Panc1 (cell line): ENCODE results near the gene FOSL2. TPM values are rescaled to one million over a fixed set of nuclear protein-coding genes. Genes with fewer than 3 reads are reported as not detected.

Experiments used
- ATAC-seq: fragments of 200-7000 bp; cut with Tn5 transposase; 2 replicates; pipeline ENCODE4 v1.9.1; 2020; ENCODE audit warnings: mild to moderate bottlenecking, moderate library complexity
- BruUV-seq: library from RNA; stranded (reverse); fragments of 400-500 nt; replicated peaks from 2 replicates; lab custom pipeline; 2021; lab: Mats Ljungman, UMichigan
- CTCF ChIA-PET: fragments of 300-600 bp; sonication (Branson Sonifier 250); formaldehyde crosslinking; loops from one replicate; lab custom pipeline; 2022; ENCODE audit warnings: antibody characterized with exemption; lab: Charles Lee
- POLR2A ChIA-PET: fragments of 300-600 bp; sonication (Branson Sonifier 250); formaldehyde crosslinking; loops from one replicate; lab custom pipeline; 2022; ENCODE audit warnings: antibody characterized with exemption; lab: Charles Lee
- DNase-seq: peaks from one replicate; pipeline ENCODE4 v3.0.0-alpha.2; 2010; ENCODE audit warnings: low read depth, low spot score
- H3K27ac ChIP-seq: 2 replicates; pipeline ENCODE4 v1.5.1; 2011; ENCODE audit warnings: mild to moderate bottlenecking, low read length, inconsistent platforms
- H3K27me3 ChIP-seq: fragments of 200-500 bp; sonication (Bioruptor generic); 2 replicates; pipeline ENCODE4 v1.6.0; 2014; ENCODE audit warnings: low read length, inconsistent platforms; ENCODE audit not compliant: control insufficient read depth, insufficient read depth
- H3K36me3 ChIP-seq: fragments of 200-500 bp; sonication (Bioruptor generic); 2 replicates; pipeline ENCODE4 v1.5.1; 2014; ENCODE audit warnings: inconsistent platforms, mild to moderate bottlenecking, low read length, moderate library complexity; ENCODE audit not compliant: control insufficient read depth, insufficient read depth
- H3K4me1 ChIP-seq: 2 replicates; pipeline ENCODE4 v1.5.1; 2011; ENCODE audit warnings: inconsistent platforms, mild to moderate bottlenecking, low read length, moderate library complexity; ENCODE audit not compliant: control insufficient read depth, insufficient read depth
- H3K4me3 ChIP-seq, 2 experiments: 2 replicates each; pipeline ENCODE4 v1.5.1; 2011 to 2012; ENCODE audit warnings: low read depth in 2 of 2, low read length in 2 of 2, mild to moderate bottlenecking in 2 of 2, inconsistent platforms in 1 of 2, moderate library complexity in 1 of 2
- H3K9me3 ChIP-seq: fragments of 200-500 bp; sonication (Bioruptor generic); 2 replicates; pipeline ENCODE4 v1.5.1; 2014; ENCODE audit warnings: low read depth, mild to moderate bottlenecking, inconsistent platforms, low read length, moderate library complexity; ENCODE audit not compliant: control insufficient read depth, insufficient read depth
- POLR2AphosphoS5 ChIP-seq: IDR thresholded peaks from 2 replicates; pipeline ENCODE4 v1.6.1; 2012; ENCODE audit warnings: mild to moderate bottlenecking, low read depth, low read length, moderate library complexity
- SIN3A ChIP-seq: IDR thresholded peaks from 2 replicates; pipeline ENCODE4 v1.6.1; 2012; ENCODE audit warnings: low read depth, mild to moderate bottlenecking, low read length, moderate library complexity, borderline replicate concordance; ENCODE audit not compliant: insufficient read depth
- TCF7L2 ChIP-seq: IDR thresholded peaks from 2 replicates; pipeline ENCODE4 v1.6.1; 2011; ENCODE audit warnings: mild to moderate bottlenecking, low read depth, low read length, inconsistent platforms
- in situ Hi-C: cut with HindIII; loops from 2 replicates; pipeline ENCODE4 v1.10.0; 2016; ENCODE audit warnings: low sequenced_read_pairs, low pct_unique_long_range_greater_than_20kb
- intact Hi-C: fragments of 100-400 bp; cut with micrococcal nuclease; formaldehyde crosslinking; loops from one replicate; pipeline ENCODE4 v1.10.0; 2022; ENCODE audit not compliant: unreplicated experiment
- total RNA-seq: library from RNA; stranded (reverse); gene quantifications from one replicate; pipeline ENCODE4 v1.2.1, GENCODE V29; 2021; ENCODE audit not compliant: unreplicated experiment
- TF ChIP-seq, protein P1 (sequence below): fragments of 450-650 bp; IDR thresholded peaks from 2 replicates; pipeline ENCODE4 v1.5.1; 2017; ENCODE audit warnings: mild to moderate bottlenecking
- TF ChIP-seq, protein P2 (sequence below), 2 experiments: IDR thresholded peaks; 2 replicates each; pipeline ENCODE4 v1.6.1; 2011 to 2012; ENCODE audit warnings: low read depth in 2 of 2, control low read depth in 1 of 2, low read length in 1 of 2, mild to moderate bottlenecking in 1 of 2, moderate library complexity in 1 of 2; ENCODE audit not compliant: insufficient read depth in 1 of 2

The FOSL2 gene
- total RNA-seq, 1 experiment from 2014 or later: 29.0 TPM

DNA sequence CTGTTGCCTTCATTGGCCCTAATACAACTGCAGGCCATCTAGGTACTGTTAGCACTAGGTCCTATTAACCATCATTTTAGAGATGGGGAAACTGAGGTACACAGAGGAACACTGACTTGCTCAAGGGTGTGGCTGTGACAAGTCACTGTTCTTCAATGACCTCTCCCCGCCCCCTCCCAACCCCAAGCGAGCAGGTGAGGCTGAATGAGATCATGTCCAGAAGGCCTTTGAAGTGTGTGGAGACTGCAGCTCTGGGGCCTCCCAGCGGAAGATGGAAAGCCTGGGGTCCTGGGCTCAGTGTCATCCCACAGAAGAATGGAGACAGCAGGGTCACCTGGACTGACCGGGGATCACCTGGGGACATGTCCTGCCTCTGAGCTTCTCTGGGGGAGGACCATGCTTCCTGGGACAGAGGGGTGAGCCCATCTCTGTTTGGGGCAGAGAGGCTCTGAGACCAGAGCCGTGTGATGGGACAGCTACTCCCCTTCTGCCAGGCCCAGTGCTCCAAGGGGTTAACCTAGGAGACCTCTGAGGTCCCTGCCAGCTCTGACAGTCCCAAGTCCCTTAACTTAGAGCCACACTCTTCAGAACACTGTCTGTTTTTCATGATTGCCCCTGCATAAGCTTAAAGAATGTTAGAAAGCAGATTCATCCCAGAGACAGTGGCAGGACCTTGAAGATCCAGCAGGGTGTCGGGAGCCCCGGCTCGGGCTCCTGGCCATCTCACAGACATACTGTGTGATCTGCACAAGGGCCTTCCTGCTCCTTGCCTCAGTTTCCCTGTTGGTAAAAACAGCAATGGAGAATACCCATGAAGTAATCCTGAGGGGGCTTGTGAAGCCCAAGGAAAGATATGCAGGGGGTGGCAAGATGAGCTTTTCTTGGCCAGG, 16.7 kb upstream of the FOSL2 start:
- H3K27ac ChIP-seq: no peak overlapping the region
- intact Hi-C loops (no loop called here), in situ Hi-C loops (no loop called here)
- H3K4me3 ChIP-seq: no peak overlapping the region
- H3K36me3 ChIP-seq: no peaks in the 10 kb centered on the region
- no peak for ATAC-seq
- H3K27me3 ChIP-seq: no peaks in the 10 kb centered on the region
- H3K4me1 ChIP-seq: no peaks in the 10 kb centered on the region
- ChIA-PET POLR2A (no interaction called here), CTCF (no interaction called here)
- no peaks in the 10 kb centered on the region for H3K9me3 ChIP-seq
- no peak for DNase-seq
- no TSS peak for BruUV-seq
- no peak for TF ChIP-seq TCF7L2
- TF ChIP-seq, protein P1, sequence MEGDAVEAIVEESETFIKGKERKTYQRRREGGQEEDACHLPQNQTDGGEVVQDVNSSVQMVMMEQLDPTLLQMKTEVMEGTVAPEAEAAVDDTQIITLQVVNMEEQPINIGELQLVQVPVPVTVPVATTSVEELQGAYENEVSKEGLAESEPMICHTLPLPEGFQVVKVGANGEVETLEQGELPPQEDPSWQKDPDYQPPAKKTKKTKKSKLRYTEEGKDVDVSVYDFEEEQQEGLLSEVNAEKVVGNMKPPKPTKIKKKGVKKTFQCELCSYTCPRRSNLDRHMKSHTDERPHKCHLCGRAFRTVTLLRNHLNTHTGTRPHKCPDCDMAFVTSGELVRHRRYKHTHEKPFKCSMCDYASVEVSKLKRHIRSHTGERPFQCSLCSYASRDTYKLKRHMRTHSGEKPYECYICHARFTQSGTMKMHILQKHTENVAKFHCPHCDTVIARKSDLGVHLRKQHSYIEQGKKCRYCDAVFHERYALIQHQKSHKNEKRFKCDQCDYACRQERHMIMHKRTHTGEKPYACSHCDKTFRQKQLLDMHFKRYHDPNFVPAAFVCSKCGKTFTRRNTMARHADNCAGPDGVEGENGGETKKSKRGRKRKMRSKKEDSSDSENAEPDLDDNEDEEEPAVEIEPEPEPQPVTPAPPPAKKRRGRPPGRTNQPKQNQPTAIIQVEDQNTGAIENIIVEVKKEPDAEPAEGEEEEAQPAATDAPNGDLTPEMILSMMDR: no peak
- TF ChIP-seq, protein P2, sequence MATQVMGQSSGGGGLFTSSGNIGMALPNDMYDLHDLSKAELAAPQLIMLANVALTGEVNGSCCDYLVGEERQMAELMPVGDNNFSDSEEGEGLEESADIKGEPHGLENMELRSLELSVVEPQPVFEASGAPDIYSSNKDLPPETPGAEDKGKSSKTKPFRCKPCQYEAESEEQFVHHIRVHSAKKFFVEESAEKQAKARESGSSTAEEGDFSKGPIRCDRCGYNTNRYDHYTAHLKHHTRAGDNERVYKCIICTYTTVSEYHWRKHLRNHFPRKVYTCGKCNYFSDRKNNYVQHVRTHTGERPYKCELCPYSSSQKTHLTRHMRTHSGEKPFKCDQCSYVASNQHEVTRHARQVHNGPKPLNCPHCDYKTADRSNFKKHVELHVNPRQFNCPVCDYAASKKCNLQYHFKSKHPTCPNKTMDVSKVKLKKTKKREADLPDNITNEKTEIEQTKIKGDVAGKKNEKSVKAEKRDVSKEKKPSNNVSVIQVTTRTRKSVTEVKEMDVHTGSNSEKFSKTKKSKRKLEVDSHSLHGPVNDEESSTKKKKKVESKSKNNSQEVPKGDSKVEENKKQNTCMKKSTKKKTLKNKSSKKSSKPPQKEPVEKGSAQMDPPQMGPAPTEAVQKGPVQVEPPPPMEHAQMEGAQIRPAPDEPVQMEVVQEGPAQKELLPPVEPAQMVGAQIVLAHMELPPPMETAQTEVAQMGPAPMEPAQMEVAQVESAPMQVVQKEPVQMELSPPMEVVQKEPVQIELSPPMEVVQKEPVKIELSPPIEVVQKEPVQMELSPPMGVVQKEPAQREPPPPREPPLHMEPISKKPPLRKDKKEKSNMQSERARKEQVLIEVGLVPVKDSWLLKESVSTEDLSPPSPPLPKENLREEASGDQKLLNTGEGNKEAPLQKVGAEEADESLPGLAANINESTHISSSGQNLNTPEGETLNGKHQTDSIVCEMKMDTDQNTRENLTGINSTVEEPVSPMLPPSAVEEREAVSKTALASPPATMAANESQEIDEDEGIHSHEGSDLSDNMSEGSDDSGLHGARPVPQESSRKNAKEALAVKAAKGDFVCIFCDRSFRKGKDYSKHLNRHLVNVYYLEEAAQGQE (IDR thresholded peaks at IDR 0.05; ENCODE audit: insufficient read depth in 1 of 2, low read depth in 2 of 2, low read length in 1 of 2): no peak
- TF ChIP-seq SIN3A: no peak
- TF ChIP-seq POLR2AphosphoS5: no peak

DNA sequence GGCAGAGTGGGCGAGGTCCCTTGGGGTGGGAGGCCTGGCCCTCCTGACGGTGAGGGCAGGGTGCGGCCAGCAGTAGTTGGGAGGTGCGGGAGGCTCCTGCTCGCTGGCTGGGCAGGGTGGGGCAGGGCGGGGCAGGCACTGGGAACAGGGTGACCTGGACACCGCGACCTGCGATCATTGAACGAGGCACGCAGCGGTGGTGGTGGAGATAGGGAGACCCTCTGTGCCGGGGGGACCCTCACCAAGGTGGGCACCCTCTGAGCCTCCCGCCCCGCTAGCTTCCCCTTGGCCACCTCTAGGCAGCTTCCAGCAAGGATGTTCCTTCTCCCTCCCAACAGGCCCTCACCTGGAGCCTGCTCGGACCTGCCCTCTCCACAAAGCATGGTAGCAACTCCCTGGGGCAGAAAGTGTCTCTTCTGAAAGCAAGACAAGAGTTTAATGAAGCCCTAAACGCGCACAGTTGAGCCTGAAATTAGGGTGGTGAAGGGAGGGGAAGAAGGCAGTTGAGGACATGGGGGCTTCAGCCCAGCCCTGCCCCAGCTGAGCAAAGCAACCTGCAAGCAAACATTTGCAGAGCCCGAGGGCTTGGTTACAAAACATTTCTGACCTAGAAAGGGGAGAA, 15.4 kb upstream of the FOSL2 start:
- H3K27ac ChIP-seq: no peak overlapping the region
- ATAC-seq: no peak
- CTCF ChIA-PET: no interaction called here
- TF ChIP-seq SIN3A: no peak
- TF ChIP-seq TCF7L2: no peak
- TF ChIP-seq, protein P1: no peak
- no peak for TF ChIP-seq POLR2AphosphoS5
- TF ChIP-seq, protein P2 (IDR thresholded peaks at IDR 0.05; ENCODE audit: insufficient read depth in 1 of 2, low read depth in 2 of 2, low read length in 1 of 2): no peak
- intact Hi-C loops: no loop called here
- no TSS peak for BruUV-seq
- no peaks in the 10 kb centered on the region for H3K4me1 ChIP-seq
- in situ Hi-C loops: no loop called here
- no peaks in the 10 kb centered on the region for H3K27me3 ChIP-seq
- POLR2A ChIA-PET: no interaction called here
- H3K36me3 ChIP-seq: no peaks in the 10 kb centered on the region
- no peak overlapping the region for H3K4me3 ChIP-seq
- no peak for DNase-seq
- no peaks in the 10 kb centered on the region for H3K9me3 ChIP-seq
